ENCODE measurements around the gene THOC5.

Gene THOC5

GRCh38 chr22:29520851-29521250 is 32.7 kb downstream of the THOC5 start:
- peak; percentile 67 for ATAC-seq

DNA sequence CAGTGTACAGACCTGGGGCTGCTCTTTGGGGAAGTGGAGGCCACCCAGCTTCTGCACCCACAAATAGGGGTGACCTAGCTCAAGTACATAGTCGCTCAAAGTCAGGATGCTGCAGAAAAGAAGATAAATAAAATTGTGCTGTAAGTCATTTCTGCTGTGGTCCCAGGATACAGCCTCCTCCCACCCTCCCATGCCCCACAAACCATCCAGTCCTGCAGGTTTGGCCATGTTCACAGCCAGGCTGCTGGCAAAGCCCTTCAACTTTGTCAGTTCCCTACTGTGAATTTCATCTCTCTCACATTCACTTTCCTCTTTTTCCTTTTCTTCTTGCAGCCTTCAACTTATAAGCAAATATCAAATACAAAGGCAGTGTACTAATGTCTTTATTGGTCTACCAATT is 33.6 kb downstream of the THOC5 start:
- no peak for ATAC-seq

More at GRCh38 chr22:29520851-29521250, 32.7 kb downstream of the THOC5 start:
- TF ChIP-seq ZFP3 (CRISPR knock-in tag; IDR thresholded peaks at IDR 0.05): no peak
- no peak for TF ChIP-seq ISL1 (CRISPR knock-in tag; IDR thresholded peaks at IDR 0.05)
- no peak for TF ChIP-seq TOX (CRISPR knock-in tag; IDR thresholded peaks at IDR 0.05; ENCODE audit: borderline replicate concordance)
- no peak for TF ChIP-seq GLIS3 (CRISPR knock-in tag; IDR thresholded peaks at IDR 0.05)
- TF ChIP-seq RARB (CRISPR knock-in tag; IDR thresholded peaks at IDR 0.05): no peak
- TF ChIP-seq, protein P1, sequence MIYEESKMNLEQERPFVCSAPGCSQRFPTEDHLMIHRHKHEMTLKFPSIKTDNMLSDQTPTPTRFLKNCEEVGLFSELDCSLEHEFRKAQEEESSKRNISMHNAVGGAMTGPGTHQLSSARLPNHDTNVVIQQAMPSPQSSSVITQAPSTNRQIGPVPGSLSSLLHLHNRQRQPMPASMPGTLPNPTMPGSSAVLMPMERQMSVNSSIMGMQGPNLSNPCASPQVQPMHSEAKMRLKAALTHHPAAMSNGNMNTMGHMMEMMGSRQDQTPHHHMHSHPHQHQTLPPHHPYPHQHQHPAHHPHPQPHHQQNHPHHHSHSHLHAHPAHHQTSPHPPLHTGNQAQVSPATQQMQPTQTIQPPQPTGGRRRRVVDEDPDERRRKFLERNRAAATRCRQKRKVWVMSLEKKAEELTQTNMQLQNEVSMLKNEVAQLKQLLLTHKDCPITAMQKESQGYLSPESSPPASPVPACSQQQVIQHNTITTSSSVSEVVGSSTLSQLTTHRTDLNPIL (CRISPR knock-in tag; IDR thresholded peaks at IDR 0.05; ENCODE audit: low read depth): no peak
- no peak for TF ChIP-seq ZC3H10 (CRISPR knock-in tag; IDR thresholded peaks at IDR 0.05)
- TF ChIP-seq, protein P2, sequence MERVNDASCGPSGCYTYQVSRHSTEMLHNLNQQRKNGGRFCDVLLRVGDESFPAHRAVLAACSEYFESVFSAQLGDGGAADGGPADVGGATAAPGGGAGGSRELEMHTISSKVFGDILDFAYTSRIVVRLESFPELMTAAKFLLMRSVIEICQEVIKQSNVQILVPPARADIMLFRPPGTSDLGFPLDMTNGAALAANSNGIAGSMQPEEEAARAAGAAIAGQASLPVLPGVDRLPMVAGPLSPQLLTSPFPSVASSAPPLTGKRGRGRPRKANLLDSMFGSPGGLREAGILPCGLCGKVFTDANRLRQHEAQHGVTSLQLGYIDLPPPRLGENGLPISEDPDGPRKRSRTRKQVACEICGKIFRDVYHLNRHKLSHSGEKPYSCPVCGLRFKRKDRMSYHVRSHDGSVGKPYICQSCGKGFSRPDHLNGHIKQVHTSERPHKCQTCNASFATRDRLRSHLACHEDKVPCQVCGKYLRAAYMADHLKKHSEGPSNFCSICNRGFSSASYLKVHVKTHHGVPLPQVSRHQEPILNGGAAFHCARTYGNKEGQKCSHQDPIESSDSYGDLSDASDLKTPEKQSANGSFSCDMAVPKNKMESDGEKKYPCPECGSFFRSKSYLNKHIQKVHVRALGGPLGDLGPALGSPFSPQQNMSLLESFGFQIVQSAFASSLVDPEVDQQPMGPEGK (CRISPR knock-in tag; IDR thresholded peaks at IDR 0.05; ENCODE audit: borderline replicate concordance): no peak
- TF ChIP-seq ZNF8 (CRISPR knock-in tag; IDR thresholded peaks at IDR 0.05): no peak
- TF ChIP-seq BACH2 (CRISPR knock-in tag; IDR thresholded peaks at IDR 0.05; ENCODE audit: borderline replicate concordance): no peak
- TF ChIP-seq OSR1 (CRISPR knock-in tag; IDR thresholded peaks at IDR 0.05): no peak
- TF ChIP-seq SNAI2 (CRISPR knock-in tag; IDR thresholded peaks at IDR 0.05): no peak
- TF ChIP-seq CSRNP3 (CRISPR knock-in tag; IDR thresholded peaks at IDR 0.05): no peak
- TF ChIP-seq ARNTL (CRISPR knock-in tag; IDR thresholded peaks at IDR 0.05; ENCODE audit: borderline replicate concordance, low read depth): no peak
- TF ChIP-seq POU6F1 (CRISPR knock-in tag; IDR thresholded peaks at IDR 0.05; ENCODE audit: borderline replicate concordance, low read depth): no peak
- no peak for TF ChIP-seq ZNF70 (CRISPR knock-in tag; IDR thresholded peaks at IDR 0.05)
- TF ChIP-seq TCF4 (CRISPR knock-in tag; IDR thresholded peaks at IDR 0.05; ENCODE audit: borderline replicate concordance): no peak
- no peak for TF ChIP-seq PPARA (CRISPR knock-in tag; IDR thresholded peaks at IDR 0.05; ENCODE audit: borderline replicate concordance)
- no peak for TF ChIP-seq TSHZ2 (CRISPR knock-in tag; IDR thresholded peaks at IDR 0.05)

DNA sequence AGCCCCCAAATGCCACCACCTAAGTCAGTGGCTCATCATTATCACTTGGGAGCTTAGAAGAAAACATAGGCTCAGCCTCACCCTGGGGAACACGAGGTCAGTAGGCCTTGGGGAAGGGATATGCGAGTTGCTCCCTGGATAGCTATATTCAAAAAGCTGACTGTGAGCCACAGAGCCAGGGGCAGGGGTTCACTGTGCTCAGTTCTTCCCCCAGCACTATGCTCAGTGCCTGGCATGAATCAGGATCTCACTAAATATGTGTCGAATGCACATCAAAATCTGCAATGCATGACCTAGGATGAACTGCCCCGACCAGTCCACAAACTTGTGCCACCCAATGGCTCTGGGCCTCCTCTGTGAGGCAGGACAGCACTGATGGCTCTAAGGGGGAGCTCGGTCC is 35.1 kb downstream of the THOC5 start:
- no peak for TF ChIP-seq OSR1 (CRISPR knock-in tag; IDR thresholded peaks at IDR 0.05)
- no peak for TF ChIP-seq CSDC2 (CRISPR knock-in tag; IDR thresholded peaks at IDR 0.05)
- ATAC-seq: no peak

More for the DNA sequence above, 33.6 kb downstream of the THOC5 start:
- TF ChIP-seq GLIS3 (CRISPR knock-in tag; IDR thresholded peaks at IDR 0.05): no peak
- TF ChIP-seq BACH2 (CRISPR knock-in tag; IDR thresholded peaks at IDR 0.05; ENCODE audit: borderline replicate concordance): no peak
- TF ChIP-seq RARB (CRISPR knock-in tag; IDR thresholded peaks at IDR 0.05): no peak
